ENCODE measurements around the gene AMIGO1.

Gene AMIGO1

DNA sequence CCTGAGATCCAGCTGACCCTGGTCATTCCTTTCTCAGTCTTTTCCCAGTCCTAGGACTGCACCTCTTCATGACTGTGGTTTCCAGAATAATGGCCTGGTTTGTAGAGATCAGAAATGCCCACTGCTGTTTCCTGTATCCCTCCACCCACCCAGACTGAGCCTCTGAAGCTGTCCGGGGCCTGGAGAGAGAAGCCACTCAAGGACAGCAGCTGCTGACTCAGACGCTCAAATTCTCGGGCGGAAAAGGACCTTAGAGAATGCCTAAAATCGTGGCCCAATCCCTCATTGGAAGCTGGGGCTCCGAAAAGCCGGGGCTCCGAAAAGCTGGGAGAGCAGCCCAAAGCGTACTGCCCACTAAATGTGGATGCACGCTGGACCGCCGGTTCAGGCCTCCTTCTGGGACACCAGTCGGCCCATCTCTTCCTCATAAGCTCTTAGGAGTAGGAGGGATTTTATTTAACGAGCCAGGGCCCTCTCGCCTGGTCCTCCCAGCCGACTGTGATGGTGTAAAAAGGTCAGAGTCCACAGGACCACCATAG lies 22.4 kb upstream of the AMIGO1 start:
- no peak for DNase-seq (ENCODE audit: low spot score)
- H3K4me3 ChIP-seq = peak overlapping the region; percentile 44
- TF ChIP-seq, protein P1, sequence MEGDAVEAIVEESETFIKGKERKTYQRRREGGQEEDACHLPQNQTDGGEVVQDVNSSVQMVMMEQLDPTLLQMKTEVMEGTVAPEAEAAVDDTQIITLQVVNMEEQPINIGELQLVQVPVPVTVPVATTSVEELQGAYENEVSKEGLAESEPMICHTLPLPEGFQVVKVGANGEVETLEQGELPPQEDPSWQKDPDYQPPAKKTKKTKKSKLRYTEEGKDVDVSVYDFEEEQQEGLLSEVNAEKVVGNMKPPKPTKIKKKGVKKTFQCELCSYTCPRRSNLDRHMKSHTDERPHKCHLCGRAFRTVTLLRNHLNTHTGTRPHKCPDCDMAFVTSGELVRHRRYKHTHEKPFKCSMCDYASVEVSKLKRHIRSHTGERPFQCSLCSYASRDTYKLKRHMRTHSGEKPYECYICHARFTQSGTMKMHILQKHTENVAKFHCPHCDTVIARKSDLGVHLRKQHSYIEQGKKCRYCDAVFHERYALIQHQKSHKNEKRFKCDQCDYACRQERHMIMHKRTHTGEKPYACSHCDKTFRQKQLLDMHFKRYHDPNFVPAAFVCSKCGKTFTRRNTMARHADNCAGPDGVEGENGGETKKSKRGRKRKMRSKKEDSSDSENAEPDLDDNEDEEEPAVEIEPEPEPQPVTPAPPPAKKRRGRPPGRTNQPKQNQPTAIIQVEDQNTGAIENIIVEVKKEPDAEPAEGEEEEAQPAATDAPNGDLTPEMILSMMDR (IDR thresholded peaks at IDR 0.05) = no peak
- H3K27ac ChIP-seq = no peak overlapping the region

DNA sequence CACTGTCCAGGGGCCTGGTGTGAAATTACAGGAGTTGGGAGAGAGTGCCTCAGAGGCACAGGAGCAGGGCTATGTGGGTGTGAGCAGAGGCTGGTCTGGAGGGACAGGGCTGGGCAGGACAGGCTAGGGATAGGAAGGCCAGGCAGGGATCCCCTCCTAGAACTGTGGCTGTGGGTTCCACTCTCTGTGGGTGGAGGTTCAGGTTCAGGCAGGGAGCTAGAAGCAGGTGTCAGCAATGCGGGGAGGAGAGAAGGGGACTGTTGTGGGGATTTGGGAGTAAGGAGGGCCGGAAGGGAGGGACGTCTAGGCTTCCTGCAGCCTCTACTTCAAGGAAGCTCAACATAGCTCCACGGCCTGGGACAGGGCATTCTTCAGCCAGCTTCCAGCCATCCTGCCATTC lies 21.9 kb upstream of the AMIGO1 start:
- DNase-seq (ENCODE audit: low spot score) = no peak

DNA sequence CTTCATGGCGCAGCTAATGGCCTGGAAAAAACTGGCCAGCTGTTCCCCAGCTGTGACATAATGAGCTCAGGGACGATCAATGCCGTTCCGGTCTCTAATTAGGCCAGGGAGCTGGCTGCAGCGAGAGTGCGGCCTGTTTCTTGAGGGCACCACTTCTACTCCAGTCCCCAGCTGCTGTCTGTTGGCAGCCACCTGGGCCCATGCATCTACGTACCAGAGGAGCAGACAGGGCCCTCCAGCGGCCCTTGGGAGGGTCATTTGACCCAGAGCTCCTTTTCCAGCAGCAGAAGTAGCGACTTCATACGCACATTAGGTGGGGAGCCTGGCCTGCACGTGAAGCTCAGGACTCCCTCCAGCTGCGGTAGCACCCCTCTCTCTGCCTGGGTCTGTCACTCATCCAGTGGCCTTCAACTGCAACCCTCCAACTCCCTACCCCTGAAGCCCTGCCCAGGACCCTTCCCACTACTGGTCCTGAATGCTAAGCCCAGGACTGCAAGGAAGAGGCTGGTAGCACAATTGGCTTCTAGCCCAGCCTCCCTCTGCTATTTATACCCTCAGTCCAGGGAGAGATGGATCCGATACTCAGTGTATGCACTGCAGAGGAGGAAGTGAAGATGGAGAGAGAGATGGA lies 21.0 kb upstream of the AMIGO1 start:
- TF ChIP-seq, protein P1 (IDR thresholded peaks at IDR 0.05) = no peak
- peak; percentile 59 for DNase-seq (ENCODE audit: low spot score)

More for the DNA sequence above, 21.9 kb upstream of the AMIGO1 start:
- Histone ChIP-seq H3K27ac (no peak overlapping the region), H3K4me3 (no peak overlapping the region)
- TF ChIP-seq, protein P1 (IDR thresholded peaks at IDR 0.05) = no peak

DNA sequence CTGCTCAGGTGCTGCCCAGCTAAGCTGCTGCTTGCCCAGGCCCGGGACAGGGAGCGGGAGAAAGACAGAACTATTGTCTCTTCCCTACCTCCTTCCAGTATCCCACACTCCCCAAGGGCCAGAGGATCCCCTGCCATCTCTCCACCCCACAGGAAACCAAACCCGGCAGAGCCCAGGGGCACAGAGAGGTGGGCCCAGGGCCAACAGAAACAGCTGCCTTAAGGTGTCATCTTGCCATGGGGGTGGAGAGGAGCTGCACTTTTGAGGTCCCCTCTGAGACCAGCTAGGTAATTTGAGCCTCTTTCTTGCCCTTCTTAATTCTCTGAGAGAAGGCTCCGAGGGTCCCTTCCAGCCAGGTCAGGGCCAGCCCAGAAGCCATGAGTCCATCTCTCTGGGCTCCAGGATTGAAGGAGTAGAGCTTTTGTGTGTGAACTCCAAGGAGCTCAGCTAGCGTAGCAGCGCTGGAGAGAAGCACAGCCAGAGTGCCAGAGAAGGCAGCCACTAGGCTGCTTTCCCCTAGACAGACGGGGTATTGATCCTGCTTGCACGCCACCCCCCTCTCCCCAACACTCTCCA lies 20.4 kb upstream of the AMIGO1 start:
- H3K27ac ChIP-seq = no peak overlapping the region
- peak; percentile 62 for DNase-seq (ENCODE audit: low spot score)
- TF ChIP-seq, protein P1 (IDR thresholded peaks at IDR 0.05) = no peak
- H3K4me3 ChIP-seq = no peak overlapping the region

More for the DNA sequence above, 21.0 kb upstream of the AMIGO1 start:
- Histone ChIP-seq H3K27ac (no peak overlapping the region), H3K4me3 (no peak overlapping the region)

DNA sequence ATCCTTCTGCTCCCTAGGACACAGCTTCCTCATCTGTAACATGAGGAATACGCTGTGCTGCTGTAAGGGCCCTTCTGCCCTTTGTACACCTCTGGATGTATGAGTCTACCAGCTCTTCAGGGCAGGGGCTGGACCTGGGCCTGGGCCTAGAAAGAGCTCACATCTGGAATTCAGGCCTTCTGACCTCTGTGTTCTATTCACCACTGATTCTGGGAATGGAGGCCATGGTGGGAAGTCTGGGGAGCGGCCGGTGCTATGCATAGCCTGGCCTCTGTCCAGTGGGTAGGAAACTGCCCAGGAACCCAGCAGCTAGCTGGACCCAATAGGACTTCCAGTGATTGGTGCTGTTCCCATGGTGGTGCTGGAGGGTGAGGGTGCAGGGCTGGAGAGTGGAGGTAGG lies 19.2 kb upstream of the AMIGO1 start:
- H3K27ac ChIP-seq = no peak overlapping the region
- DNase-seq (ENCODE audit: low spot score) = no peak
- H3K4me3 ChIP-seq = no peak overlapping the region
- TF ChIP-seq, protein P1 (IDR thresholded peaks at IDR 0.05) = no peak

DNA sequence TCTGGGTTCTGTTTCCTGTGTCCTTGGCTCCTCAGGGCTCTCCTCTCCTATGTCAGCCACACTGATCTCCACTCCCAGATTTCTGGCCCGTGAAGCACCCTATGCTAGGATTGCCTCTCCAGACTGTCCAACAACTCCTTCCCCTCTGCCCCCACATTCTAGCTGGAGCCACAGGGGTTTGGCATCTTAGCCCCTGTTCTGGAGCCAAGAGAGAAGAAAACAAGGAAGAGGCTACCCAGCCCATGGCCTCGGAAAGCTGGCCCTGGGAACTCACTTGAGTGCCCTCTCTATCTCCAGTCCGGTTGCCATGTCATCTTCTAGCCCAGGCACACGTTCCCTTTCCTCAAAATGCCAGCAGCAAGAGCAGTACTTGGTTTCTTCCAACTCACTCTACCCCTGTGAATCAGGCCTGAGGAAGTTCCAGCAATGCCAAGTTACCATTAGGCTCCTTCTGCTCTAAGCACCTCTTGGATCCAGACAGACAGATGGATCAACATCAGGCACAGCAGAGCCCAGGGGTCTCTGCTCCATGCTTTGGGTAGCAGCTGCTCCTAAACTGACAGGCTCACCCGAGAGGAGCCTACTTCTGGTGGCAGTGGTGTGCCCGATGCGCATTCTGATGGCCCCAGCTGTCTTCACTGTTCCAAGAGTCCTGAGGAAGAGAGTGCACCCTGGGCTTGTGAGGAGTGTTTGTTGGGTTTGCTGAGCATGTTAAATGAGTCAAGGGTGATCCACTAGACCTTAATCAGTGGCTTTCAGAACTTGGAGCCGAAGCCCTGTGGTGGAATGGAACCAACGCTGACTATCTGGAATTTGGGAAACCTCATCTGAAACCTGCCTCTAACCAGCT lies 18.5 kb upstream of the AMIGO1 start:
- TF ChIP-seq, protein P1 (IDR thresholded peaks at IDR 0.05) = no peak
- no peak overlapping the region for H3K27ac ChIP-seq
- DNase-seq (ENCODE audit: low spot score) = peak; percentile 55
- H3K4me3 ChIP-seq = no peak overlapping the region

All from coronary artery (tissue), 2 donors.